Measurements from ENCODE around the gene LMO7.
A peak's percentile ranks its signal among the peaks of the same experiment; 100 is the strongest.

The LMO7 gene

GRCh38 chr13:75860935-75861334, 224.8 kb downstream of the LMO7 start:
- DNase-seq, result no peak

GRCh38 chr13:75861786-75862185, 225.7 kb downstream of the LMO7 start:
- no peak for DNase-seq

GRCh38 chr13:75864718-75865117, 228.6 kb downstream of the LMO7 start:
- DNase-seq, result no peak

GRCh38 chr13:75867379-75868117, 231.4 kb downstream of the LMO7 start:
- no peak for DNase-seq

- DNase-seq, result no peak
Observed at GRCh38 chr13:75869981-75870380, 233.9 kb downstream of the LMO7 start.

GRCh38 chr13:75870397-75870903, 234.3 kb downstream of the LMO7 start:
- DNase-seq, result peak; percentile 59

GRCh38 chr13:75871059-75871458, 234.9 kb downstream of the LMO7 start:
- no peak for DNase-seq

GRCh38 chr13:75872980-75873379, 236.8 kb downstream of the LMO7 start:
- DNase-seq, result no peak

GRCh38 chr13:75873494-75873893, 237.4 kb downstream of the LMO7 start:
- no peak for DNase-seq

- DNase-seq, result no peak
Observed at GRCh38 chr13:75875450-75875849, 239.3 kb downstream of the LMO7 start.

GRCh38 chr13:75876142-75877050, 240.3 kb downstream of the LMO7 start:
- DNase-seq, result peak; percentile 57

- DNase-seq, result no peak
Observed at GRCh38 chr13:75877071-75877470, 240.9 kb downstream of the LMO7 start.

- DNase-seq, result no peak
Observed at GRCh38 chr13:75879656-75880055, 243.5 kb downstream of the LMO7 start.

- DNase-seq, result no peak
Observed at GRCh38 chr13:75881109-75881775, 245.1 kb downstream of the LMO7 start.

GRCh38 chr13:75882261-75882660, 246.1 kb downstream of the LMO7 start:
- DNase-seq, result no peak

GRCh38 chr13:75889427-75889826, 253.3 kb downstream of the LMO7 start:
- no peak for DNase-seq

- no peak for DNase-seq
Observed at GRCh38 chr13:75895168-75895567, 259.0 kb downstream of the LMO7 start.

- no peak for DNase-seq
Observed at GRCh38 chr13:75896271-75896670, 260.1 kb downstream of the LMO7 start.

GRCh38 chr13:75897386-75897785, 261.3 kb downstream of the LMO7 start:
- no peak for DNase-seq

GRCh38 chr13:75901501-75901900, 265.4 kb downstream of the LMO7 start:
- no peak for DNase-seq

GRCh38 chr13:75902166-75903104, 266.3 kb downstream of the LMO7 start:
- no peak for DNase-seq

- no peak for DNase-seq
Observed at GRCh38 chr13:75904012-75904411, 267.9 kb downstream of the LMO7 start.
